Activated T-cell treated with anti-CD3 and anti-CD28 coated beads, Interleukin-2, amount 50 U/mL, for 1 hour (primary cell): ENCODE results near the gene STEAP3.

Experiments
- DNase-seq: peaks from one replicate; pipeline ENCODE4 v3.0.0-alpha.2; 2020

The STEAP3 gene

GRCh38 chr2:119223521-119224390 is at the start of gene STEAP3:
STEAP3 (plus strand) TSS chr2:119223834; CDS start chr2:119231013, 7,179 bp downstream.
- no peak for DNase-seq

GRCh38 chr2:119174216-119174992 is 49.2 kb upstream of the STEAP3 start:
- DNase-seq = peak; percentile 57

- DNase-seq = no peak
These were observed 48.7 kb upstream of the STEAP3 start for GRCh38 chr2:119174993-119175347.

GRCh38 chr2:119175517-119175916 is 48.1 kb upstream of the STEAP3 start:
- DNase-seq = no peak

- no peak for DNase-seq
These were observed 46.3 kb upstream of the STEAP3 start for GRCh38 chr2:119177171-119177837.

GRCh38 chr2:119177838-119178190 is 45.8 kb upstream of the STEAP3 start:
- DNase-seq = no peak

- DNase-seq = no peak
These were observed 44.9 kb upstream of the STEAP3 start for GRCh38 chr2:119178776-119179175.

- DNase-seq = no peak
These were observed 44.4 kb upstream of the STEAP3 start for GRCh38 chr2:119179202-119179601.

GRCh38 chr2:119179991-119180390 is 43.6 kb upstream of the STEAP3 start:
- DNase-seq = no peak

- DNase-seq = no peak
These were observed 42.7 kb upstream of the STEAP3 start for GRCh38 chr2:119180892-119181291.

- DNase-seq = no peak
These were observed 42.2 kb upstream of the STEAP3 start for GRCh38 chr2:119181391-119181790.

GRCh38 chr2:119181791-119182445 is 41.7 kb upstream of the STEAP3 start:
- DNase-seq = no peak

GRCh38 chr2:119184512-119184911 is 39.1 kb upstream of the STEAP3 start:
- no peak for DNase-seq

GRCh38 chr2:119190321-119191111 is 33.1 kb upstream of the STEAP3 start:
- DNase-seq = no peak

- no peak for DNase-seq
These were observed 30.7 kb upstream of the STEAP3 start for GRCh38 chr2:119192893-119193292.

GRCh38 chr2:119195001-119195400 is 28.6 kb upstream of the STEAP3 start:
- no peak for DNase-seq

GRCh38 chr2:119195887-119196286 is 27.7 kb upstream of the STEAP3 start:
- DNase-seq = no peak

- no peak for DNase-seq
These were observed 27.1 kb upstream of the STEAP3 start for GRCh38 chr2:119196301-119197125.

GRCh38 chr2:119197126-119197405 is 26.6 kb upstream of the STEAP3 start:
- no peak for DNase-seq

GRCh38 chr2:119197529-119198239 is 25.9 kb upstream of the STEAP3 start:
- no peak for DNase-seq
